GM18907 (cell line): ENCODE measurements around the gene ARHGEF3.
A peak's percentile ranks its signal among the peaks of the same experiment; 100 is the strongest.

Source experiments
- ATAC-seq: cut with Tn5 transposase; IDR thresholded peaks from one replicate; pipeline ENCODE4 v1.9.1; 2021; ENCODE audit warnings: mild to moderate bottlenecking, moderate library complexity; ENCODE audit not compliant: unreplicated experiment

Gene ARHGEF3

GRCh38 chr3:56799251-56799882 lies 2.4 kb downstream of the ARHGEF3 start:
- no peak for ATAC-seq

- ATAC-seq: no peak
Measured at GRCh38 chr3:56796996-56797395, 4.8 kb downstream of the ARHGEF3 start.

GRCh38 chr3:56796202-56796601 lies 5.5 kb downstream of the ARHGEF3 start:
- ATAC-seq: no peak

GRCh38 chr3:56795829-56796185 lies 5.9 kb downstream of the ARHGEF3 start:
- no peak for ATAC-seq

- ATAC-seq: no peak
Measured at GRCh38 chr3:56795097-56795828, 6.5 kb downstream of the ARHGEF3 start.

DNA sequence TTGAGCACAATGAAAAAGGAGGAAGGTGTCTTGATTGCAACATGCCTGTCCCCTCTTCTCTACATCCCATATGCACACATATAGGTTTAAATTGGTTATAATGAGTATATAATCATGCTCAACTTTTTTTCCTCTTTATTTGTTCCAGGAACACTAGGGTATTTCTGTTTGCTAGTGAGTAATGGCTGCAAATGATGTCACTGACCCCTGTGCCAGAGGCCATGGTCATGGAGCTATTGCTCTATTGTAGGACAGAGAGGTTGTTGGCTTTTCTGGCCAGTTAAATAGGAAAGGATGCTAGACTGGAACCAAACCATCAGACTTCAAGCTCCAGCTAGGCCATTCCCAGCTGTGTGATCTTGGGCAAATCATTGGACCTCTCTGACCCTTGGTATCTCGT lies 9.6 kb downstream of the ARHGEF3 start:
- no peak for ATAC-seq

DNA sequence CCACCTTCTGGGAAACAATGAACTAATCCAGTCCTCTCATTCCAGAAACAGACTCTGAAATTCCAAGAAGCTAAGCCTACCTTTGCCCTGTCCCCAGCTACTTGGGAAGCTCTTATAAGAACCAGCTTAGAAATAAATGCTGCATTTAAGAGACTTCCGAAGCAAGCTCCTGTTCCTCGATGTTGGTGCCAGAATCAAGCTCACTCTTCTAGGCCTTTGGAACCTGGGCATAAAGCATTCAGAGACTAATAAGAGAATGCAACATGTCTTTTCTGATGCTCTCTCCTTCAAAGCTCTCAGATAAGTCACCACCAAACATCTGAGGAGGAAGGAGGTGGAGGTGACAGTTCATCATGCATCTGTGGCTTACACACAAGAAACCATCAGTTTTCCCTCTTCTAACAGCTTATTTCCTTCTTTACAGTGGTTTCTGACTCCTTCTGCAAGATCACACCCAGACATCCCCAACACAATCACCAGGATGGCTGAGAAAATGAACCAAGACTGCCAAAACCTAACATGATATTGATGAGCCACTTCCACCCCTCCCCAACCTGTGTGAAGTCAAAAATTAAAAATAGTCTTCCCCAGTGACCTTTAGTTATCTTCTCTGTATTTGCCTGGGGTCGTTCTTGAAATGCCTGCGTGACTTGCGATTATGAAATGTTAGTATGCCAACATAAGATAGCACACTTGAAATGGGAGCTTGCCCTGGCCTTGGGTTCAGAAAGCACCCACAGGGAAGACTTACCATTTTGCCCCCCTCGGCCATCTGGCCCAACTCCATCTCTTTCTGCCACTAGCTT lies 11.5 kb downstream of the ARHGEF3 start:
- ATAC-seq: no peak

- no peak for ATAC-seq
Measured at GRCh38 chr3:56789076-56789475, 12.7 kb downstream of the ARHGEF3 start.

GRCh38 chr3:56788521-56788920 lies 13.2 kb downstream of the ARHGEF3 start:
- ATAC-seq: no peak

DNA sequence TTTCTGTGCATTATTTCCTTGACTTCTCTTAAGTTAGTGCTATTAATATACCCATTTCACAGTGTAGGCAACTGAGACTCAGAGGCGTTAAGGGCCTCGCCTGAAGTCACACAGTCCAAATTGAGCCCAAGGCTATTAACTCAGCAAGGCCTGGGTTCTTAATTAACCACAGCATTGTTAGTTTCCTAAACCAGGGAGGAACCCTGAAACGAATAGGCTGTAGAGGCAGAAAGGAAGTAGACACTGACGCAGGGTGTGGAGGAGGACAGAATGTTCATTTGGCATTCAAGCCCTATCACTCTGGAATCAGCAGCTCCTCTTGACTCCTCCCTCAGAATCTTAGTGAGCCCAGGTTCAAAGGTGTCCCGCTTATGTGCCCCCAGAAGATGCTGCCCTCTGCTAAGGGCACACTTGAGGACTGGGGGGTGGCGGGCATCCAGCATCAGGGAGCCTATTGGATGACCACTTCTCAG lies 13.9 kb downstream of the ARHGEF3 start:
- no peak for ATAC-seq

DNA sequence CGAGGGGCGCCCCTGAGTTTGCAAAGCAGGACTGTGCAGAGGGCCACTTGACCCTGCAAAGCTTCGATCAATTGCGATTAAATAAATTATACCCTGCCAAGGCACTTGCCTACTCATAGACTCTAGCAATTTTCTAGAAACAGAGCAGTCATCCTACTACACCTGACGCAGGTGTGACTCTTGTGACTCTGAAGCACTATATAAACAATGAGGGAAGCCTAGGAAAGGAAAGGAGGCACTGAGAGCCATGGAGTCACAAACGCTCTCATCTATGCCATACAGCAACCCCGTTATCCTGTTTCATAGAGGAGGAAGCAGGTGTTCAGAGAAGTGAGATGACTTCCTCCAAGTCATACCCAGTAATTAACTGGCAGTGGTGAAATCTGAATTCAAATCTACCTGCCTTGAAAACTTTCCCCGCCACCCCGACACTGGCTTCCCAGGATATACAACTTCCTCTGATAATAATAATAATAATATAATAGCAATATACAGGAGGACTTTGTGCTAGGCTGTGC lies 14.4 kb downstream of the ARHGEF3 start:
- ATAC-seq: no peak

- ATAC-seq: no peak
Measured at GRCh38 chr3:56785499-56785898, 16.2 kb downstream of the ARHGEF3 start.

- ATAC-seq: no peak
Measured at GRCh38 chr3:56784448-56785001, 17.2 kb downstream of the ARHGEF3 start.

DNA sequence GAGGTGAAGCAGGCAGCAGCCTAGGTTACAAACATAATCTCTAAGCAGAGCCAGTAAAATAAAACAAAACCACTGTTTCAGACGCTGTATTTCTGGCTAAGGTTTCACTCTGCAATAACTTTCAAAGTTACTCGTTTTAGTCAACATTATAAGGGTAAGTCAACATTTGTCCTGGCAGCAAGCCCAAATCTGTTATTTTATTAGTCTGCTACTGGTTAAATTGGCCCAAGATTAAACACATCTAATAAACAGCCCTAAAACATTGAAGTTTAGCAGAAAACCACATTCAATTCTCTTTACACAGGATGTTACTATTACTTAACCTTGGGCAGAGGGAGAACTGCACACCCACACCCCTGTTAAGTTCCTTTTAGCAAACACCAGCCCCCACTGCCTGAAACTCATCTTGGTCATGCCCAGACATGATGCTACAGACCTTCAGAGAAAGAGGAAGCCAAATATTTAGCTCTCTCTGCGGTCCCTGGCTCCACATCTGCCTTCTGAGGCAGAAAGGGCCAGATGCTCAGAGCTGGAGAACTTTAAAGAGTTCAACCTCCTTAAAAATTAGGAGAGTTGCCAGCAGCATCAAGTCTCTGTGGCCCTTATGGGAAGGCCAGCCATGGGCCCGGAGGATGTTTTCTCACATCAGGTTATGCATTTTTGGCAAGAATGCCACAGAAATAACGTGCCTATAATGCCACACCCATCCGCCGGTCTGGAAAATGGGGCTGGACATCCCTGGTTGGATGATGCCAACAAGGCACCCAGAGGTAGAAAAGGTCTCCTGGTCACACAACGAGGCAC lies 17.9 kb downstream of the ARHGEF3 start:
- ATAC-seq: peak; percentile 95

DNA sequence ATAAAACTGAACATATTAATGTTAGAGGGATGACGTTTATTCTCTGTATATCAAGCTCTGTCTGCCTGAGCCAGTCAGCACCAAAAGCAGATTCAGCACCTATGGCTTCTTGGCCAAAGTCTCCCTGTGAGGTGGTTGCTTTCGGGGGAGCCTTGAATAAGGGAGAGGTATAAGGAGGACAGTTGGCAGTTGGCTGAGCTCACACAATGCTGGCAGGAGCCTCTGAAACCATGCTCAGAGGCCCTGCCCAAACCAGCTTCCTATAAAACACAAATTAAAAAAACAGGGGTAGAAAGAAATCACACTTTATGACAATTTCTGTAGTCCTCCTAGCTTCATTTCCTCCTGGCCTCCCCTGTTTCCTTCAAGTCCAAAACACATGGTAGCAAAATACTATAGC lies 18.8 kb downstream of the ARHGEF3 start:
- ATAC-seq: no peak

- ATAC-seq: no peak
Measured at GRCh38 chr3:56782215-56782614, 19.5 kb downstream of the ARHGEF3 start.

GRCh38 chr3:56781762-56782161 lies 20.0 kb downstream of the ARHGEF3 start:
- ATAC-seq: no peak

DNA sequence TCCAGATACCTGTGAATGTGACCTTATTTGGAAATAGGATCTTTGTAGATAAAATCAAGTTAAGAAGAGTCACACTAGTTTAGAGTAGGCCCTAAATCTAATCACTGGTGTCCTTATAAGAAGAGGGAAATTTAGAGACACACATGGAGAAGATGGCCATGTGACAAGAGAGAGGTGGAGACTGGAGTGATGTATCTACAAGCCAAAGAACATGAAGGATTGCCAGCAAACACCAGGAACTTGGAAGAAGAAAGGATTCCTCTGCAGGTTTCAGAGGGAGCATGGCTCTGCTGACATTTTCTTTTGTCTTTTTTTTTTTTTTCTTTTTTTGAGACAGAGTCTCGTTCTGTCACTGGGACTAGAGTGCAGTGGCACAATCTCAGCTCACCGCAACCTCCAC lies 20.8 kb downstream of the ARHGEF3 start:
- ATAC-seq: no peak

DNA sequence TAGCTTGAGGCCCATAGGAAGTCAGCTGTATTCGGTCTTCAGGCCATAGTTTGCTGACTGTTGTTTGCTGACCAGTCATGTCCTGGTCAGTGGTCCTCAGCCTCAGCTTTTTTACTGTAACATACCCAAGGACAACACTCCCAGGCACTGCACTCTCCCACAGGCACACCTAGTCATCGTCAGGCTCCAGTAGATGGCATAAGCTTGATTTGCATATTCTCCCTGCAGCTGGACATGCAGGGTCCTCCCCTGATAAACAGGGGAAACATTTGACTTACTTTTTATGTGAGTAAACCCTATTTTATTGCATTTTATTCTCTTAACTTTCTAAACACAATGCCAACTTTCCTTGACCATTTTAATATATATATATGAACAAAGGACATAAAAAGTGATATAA lies 22.9 kb downstream of the ARHGEF3 start:
- no peak for ATAC-seq

GRCh38 chr3:56776556-56776950 lies 25.2 kb downstream of the ARHGEF3 start:
- ATAC-seq: no peak
